ENCODE measurements around the gene HIVEP3.

The HIVEP3 gene

DNA sequence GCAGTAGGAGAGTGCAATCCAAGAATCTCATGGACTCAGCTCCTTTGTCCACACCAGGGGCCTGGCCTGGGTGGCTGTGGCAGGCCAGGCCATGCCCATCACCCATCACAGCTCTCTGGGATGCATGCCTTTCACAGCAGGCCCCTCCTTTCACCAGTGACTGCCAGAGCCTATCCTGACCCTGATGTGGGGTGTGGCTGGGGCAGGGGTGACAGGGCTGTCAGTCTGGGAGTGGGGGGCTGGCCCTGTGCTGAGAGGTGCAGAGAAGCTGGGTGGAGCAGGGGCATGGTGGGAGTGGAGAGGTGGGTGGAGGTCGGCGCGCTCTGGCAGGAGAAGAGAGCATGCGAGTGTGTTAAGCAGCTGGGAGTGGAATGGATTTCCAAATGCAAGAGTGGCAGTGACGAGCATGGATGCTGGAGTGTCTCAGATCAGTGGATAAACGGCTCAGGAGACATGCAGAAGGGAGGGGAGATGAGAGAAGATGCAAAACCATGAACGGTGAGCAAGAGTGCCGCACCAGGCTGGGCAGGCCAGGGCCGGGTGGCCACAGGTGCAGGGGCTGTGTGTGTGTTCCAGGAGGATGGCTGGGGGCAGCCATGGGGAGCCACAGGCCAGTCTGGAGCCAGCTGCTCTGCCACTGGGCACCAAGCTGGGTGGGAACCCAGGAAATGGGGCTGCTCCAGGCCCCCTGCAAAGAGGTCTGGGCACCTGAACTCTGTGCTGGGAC, 394.6 kb downstream of the HIVEP3 start:
- TF ChIP-seq CTCF (IDR thresholded peaks at IDR 0.05; ENCODE audit: insufficient read depth, low read depth, low read length, missing control alignments): no peak
- no peak for DNase-seq (ENCODE audit: low read depth)
- H3K4me3 ChIP-seq (ENCODE audit: low read depth, low read length): no peak overlapping the region

DNA sequence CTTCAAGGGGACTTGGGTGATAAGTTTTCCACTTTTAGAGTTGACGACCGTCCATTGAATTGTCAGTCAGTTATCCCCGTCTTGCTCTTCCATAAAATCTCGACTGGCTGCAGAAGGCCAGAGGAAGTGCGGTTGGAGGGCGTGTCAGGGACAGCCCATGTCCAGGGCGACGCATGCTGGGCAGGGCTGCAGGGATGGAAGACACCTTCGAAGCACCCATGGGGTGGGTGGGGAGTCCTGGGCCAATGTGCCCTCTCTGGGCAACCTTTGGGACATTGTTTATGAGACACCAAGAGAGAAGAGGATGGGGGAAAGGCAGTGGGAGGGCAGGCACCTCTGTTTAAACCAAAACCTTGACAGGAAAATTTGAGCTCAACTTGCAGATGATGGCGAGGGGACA, 395.7 kb downstream of the HIVEP3 start:
- no peak overlapping the region for H3K4me3 ChIP-seq (ENCODE audit: low read depth, low read length)
- no peak for TF ChIP-seq CTCF (IDR thresholded peaks at IDR 0.05; ENCODE audit: insufficient read depth, low read depth, low read length, missing control alignments)
- DNase-seq (ENCODE audit: low read depth): no peak

GRCh38 chr1:41521766-41522165, 397.0 kb downstream of the HIVEP3 start:
- DNase-seq (ENCODE audit: low read depth): no peak
- TF ChIP-seq CTCF (IDR thresholded peaks at IDR 0.05; ENCODE audit: insufficient read depth, low read depth, low read length, missing control alignments): no peak
- H3K4me3 ChIP-seq (ENCODE audit: low read depth, low read length): no peak overlapping the region

DNA sequence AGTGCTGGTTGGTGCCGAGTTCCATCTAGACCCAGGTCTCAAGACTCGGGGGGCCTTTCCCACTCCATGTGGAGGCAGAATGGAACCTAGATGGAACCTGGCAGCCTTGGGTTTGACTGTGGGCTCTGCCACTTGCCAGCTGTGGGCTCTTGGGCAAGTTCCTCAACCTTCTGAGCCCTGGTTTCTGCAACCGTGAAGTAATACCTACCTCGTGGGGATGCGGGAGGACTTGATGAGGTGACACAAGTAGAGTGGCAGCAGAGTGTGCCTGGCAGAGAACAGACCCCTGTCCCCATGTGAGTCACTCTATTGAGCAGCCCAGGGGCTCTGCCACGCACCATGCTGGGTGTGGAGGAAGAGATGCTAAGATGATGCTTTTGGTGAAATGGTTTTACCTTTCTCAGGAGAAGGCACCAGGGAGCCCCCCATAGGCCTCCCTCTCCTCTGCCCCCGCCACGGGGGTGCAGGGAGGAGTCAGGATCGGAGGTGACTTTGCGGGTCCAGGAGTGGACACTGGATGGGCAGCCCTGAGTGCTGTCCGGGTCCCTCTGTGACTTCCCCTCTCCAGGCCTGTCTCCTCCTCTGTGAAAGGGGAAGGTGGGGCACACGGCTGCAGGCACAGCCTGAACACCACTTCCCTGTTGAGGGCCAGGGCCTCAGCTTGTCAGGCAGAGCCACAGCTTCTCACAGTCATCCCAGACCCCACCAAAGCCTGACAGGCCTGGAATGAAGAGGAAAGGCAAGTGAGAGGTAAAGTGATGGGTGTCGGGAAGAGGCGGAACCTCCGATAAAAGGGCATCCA, 397.6 kb downstream of the HIVEP3 start:
- DNase-seq (ENCODE audit: low read depth): no peak
- H3K4me3 ChIP-seq (ENCODE audit: low read depth, low read length): no peak overlapping the region
- TF ChIP-seq CTCF (IDR thresholded peaks at IDR 0.05; ENCODE audit: insufficient read depth, low read depth, low read length, missing control alignments): no peak

GRCh38 chr1:41519667-41520066, 399.1 kb downstream of the HIVEP3 start:
- H3K4me3 ChIP-seq (ENCODE audit: low read depth, low read length): no peak overlapping the region
- no peak for DNase-seq (ENCODE audit: low read depth)
- no peak for TF ChIP-seq CTCF (IDR thresholded peaks at IDR 0.05; ENCODE audit: insufficient read depth, low read depth, low read length, missing control alignments)

GRCh38 chr1:41518471-41518870, 400.3 kb downstream of the HIVEP3 start:
- H3K4me3 ChIP-seq (ENCODE audit: low read depth, low read length): no peak overlapping the region
- DNase-seq (ENCODE audit: low read depth): no peak
- TF ChIP-seq CTCF (IDR thresholded peaks at IDR 0.05; ENCODE audit: insufficient read depth, low read depth, low read length, missing control alignments): no peak

Data from GM12865 (cell line).